HG02981 (cell line): Measurements from ENCODE around the gene FRS3.
"Not testable (repeated sequence)": the region's sequence is repeated elsewhere in the genome, so short reads cannot be mapped to it uniquely, and the experiment has no call there.

ENCODE experiments used
- ATAC-seq: cut with Tn5 transposase; IDR thresholded peaks from one replicate; pipeline ENCODE4 v1.9.1; 2021; ENCODE audit warnings: mild to moderate bottlenecking, moderate library complexity; ENCODE audit not compliant: unreplicated experiment

FRS3 gene

DNA sequence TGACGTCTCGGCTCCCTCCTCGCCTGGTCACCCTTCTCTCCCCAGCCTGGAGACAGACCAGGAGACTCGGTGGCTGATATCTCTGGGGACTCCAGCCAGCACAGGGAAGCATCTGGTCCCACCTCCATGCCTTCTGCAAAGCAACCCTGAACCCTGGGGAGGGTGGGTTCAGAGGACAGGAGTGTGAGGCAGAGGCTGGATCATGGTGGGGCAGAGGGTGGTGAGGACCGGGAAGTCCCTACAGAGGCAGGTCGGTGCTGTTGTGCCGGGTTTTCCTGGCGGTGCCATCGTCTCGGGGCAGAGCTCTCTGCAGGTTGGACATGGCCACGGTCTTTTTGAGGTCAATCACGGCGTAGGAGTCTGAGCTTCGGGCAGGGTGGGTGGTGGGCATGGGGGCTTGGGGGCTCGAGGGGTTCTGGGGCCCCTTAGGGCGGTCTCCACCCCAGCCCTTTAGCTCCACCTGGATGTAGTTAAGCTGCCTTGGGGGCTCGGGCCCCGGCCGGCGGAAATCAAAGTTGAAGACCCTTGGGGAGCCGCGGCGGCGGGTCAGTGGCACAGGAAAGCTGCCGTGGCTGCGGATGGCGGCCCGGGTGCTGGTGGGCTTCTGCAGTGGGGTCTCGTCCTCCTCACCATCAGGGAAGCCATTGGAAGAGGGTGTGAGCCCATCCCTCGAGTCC lies 9.2 kb downstream of the FRS3 start:
- no peak for ATAC-seq

GRCh38 chr6:41769376-41769775 lies 10.3 kb downstream of the FRS3 start:
- no peak for ATAC-seq

- ATAC-seq = no peak
Observed at GRCh38 chr6:41768545-41769308, 11.0 kb downstream of the FRS3 start.

GRCh38 chr6:41767112-41767833 lies 12.4 kb downstream of the FRS3 start:
- no peak for ATAC-seq

DNA sequence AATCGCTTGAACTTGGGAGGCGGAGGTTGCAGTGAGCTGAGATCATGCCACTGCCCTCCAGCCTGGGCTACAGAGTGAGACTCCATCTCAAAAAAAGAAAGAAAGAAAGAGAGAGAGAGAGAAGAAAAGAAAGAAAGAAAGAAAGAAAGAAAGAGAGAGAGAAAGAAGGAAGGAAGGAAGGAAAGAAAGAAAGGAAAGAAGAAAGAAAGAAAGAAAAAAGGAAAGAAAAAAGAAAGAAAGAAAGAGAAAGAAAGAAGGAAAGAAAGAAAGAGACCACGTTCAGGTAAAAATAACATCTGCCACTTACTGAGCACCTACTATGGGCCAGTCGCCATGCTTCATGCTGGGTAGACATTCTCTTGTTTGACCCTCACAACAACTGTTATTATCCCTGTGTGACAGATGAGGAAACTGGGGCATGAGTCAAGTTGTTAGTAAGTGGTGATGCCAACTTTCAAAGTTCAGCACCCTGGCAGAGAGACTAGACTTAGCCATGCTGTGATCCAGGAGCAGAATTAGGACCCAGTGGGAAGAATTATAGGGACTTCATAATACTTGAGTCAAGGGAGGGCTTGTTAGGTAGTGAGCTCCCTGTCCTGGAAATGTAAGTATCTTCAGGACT lies 13.5 kb downstream of the FRS3 start:
- ATAC-seq = not testable (repeated sequence)

DNA sequence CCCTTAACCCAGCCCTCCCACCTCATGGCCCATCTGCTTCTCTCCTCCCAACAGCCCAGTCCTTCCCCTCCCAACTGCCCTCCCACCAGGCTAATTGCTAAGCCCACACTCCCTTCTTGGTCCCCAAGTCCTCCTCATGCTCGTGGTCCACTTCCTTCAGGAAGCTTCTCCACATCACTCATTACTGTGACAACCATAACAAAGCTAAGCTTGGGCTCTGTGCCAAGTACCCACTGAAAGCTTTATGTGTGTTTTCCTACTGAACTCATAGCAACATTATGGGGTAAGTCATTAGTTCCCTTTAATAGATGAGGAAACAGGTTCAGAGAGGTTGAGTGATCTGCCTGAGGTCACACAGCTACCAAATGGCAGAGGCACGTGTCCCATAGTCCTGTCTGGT lies 16.2 kb downstream of the FRS3 start:
- no peak for ATAC-seq

GRCh38 chr6:41759905-41760579 lies 19.7 kb downstream of the FRS3 start:
- no peak for ATAC-seq

- no peak for ATAC-seq
Observed at GRCh38 chr6:41759106-41759904, 20.4 kb downstream of the FRS3 start.

- no peak for ATAC-seq
Observed at GRCh38 chr6:41758641-41759035, 21.1 kb downstream of the FRS3 start.

DNA sequence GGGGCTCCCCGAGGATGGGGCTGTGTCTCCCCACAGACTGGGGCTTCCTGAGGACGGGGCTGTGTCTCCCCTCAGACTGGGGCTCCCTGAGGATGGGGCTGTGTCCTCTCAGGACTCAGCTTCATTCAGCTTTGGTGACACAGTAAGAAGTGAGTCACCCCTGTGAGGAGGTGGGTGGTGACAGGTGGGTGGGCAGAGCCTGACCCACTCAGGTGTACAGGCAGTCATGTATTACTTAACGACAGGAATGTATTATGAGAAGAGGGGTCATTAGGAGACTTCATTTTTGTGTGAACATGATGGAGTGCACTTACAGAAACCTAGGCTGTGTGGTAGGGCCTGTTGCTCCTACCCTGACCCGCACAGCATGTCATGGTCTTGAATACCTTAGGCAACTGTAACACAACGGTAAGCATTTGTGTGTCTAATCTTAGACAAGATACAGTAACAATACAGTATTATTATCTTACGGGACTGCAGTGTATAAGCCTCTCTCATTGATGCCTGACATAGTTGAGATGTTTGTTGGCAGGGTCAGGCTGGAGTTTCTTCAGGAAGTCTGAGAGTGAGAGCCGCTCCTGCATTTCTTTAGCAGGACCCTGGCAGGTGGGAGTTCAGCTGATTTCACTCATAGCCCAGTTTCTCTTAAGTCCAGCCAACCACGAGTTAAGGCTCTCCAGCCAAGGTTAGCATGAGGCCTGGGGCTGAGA lies 21.6 kb downstream of the FRS3 start:
- no peak for ATAC-seq

GRCh38 chr6:41757271-41757670 lies 22.4 kb downstream of the FRS3 start:
- ATAC-seq = no peak

DNA sequence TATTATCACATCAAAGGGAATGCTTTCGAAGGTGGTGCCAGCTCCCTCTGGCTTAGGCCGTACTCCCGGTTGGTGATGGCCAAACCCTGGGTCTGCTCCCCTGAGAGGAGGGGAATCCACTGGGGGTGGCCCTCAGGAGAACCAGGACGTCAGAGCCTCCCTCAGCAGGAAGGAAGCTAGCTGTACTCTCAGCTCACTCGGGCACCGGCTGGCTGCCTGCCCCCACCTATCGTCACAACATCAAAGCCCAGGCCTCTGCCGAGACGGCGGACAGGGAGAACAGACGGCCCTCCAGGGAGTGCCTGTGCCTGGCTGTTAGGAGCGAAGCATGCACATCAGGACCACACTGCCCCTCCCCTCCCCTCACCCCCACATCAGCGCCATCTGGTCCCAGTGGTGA lies 23.3 kb downstream of the FRS3 start:
- no peak for ATAC-seq

DNA sequence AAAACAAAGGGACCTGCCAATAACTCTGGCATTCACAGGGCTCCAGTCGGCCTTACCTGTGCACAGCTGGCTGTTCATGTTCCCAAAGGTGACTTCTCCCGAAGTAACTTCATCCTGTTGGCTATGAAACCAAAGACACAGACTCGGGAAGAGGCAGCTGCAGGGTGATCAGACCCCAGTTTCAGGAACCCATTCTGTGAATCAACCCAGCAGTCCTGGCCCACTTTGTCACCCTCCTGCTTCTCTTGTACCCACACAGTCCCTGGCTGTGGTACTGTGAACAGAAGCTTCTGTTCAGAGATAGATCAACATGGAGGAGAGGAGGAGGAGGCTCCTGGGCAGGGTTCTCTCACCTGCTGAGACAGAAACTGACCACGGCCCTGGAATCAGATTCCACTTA lies 23.8 kb downstream of the FRS3 start:
- ATAC-seq = no peak

DNA sequence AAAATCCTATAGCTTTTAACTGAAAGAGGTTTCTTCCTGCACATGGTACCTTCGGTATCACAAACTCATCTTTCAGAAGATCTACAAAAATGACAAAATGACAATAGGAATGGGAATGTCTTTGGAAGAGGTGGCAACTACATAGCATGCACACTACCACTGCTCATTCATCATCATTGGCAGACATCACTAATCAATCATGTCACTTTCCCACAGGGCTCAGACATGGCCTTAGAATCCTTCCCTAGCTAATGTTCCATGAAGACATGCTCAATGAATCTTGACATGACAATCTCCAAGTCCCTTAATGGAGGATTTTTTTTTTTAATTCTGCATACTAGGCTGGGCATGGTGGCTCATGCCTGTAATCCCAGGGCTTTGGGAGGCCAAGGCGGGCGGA lies 29.3 kb downstream of the FRS3 start:
- no peak for ATAC-seq

DNA sequence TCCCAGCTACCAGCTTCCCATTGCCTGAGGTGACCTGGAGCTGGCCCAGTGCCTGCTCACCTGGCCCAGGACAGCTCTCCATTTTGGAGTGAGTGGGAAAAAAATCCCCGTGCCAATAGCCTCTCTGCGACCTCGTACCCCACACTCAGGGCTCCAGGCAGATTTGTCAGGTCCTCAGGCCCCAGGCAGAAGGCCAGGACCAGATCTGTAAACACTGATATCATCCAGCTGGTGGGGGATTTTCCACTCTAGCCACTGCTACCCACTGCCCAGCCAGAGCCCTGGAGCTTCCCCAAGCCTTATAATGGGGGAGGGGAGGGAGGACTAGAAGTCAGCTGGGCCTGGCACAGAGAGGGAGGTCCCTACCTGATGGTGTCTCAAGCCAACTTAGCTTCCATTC lies 31.2 kb downstream of the FRS3 start:
- no peak for ATAC-seq

DNA sequence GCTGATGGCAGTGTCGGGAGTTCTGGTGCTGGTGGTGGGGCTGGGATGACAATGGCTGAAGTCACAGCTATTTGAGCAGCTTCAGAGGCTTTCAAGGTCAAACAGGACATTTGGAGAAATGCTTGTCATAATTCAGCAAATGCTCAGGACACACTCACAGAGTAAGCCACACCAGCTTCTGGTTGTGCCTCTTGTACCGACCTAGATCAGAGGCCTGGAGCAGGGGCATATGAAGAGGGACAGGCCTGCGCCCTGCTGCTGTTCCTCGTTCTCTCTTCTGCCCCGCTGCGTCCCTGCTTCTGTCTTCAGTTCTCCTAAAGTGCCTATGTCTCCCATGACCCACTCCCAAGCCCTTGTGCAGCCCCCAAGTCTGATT lies 31.6 kb downstream of the FRS3 start:
- no peak for ATAC-seq

GRCh38 chr6:41747256-41748101 lies 32.2 kb downstream of the FRS3 start, which contains the start of gene PGC:
Gene PGC (minus strand): TSS chr6:41747397. CDS start chr6:41747334, 63 bp downstream.
- ATAC-seq = no peak

GRCh38 chr6:41746107-41746506 lies 33.6 kb downstream of the FRS3 start:
- no peak for ATAC-seq
